ENCODE data around the gene STUB1. TPM values are rescaled to one million over a fixed set of nuclear protein-coding genes. Genes with fewer than 3 reads are reported as not detected.

The STUB1 gene
- total RNA-seq, 2 experiments from 2014 or later = 72.4 to 85.5 TPM

GRCh38 chr16:672371-672770 is 7.8 kb upstream of the STUB1 start:
- H3K4me1 ChIP-seq (ENCODE audit: insufficient read depth, low read length, poor library complexity, severe bottlenecking) = peaks cover 15% of the 10 kb centered on the region
- no peak overlapping the region for H3K27ac ChIP-seq (ENCODE audit: low read depth, low read length, poor library complexity, severe bottlenecking)
- no TSS peak for BruUV-seq (replicated peaks)
- no peaks in the 10 kb centered on the region for H3K9me2 ChIP-seq (ENCODE audit: insufficient read depth, low read length)
- no peak for TF ChIP-seq CTCF (conservative IDR thresholded peaks at IDR 0.05; ENCODE audit: low read length)
- TF ChIP-seq EZH2phosphoT487 (IDR thresholded peaks at IDR 0.05; ENCODE audit: borderline replicate concordance, low read depth, low read length) = no peak
- no peaks in the 10 kb centered on the region for H4K20me1 ChIP-seq (ENCODE audit: insufficient read depth, low read length)
- H2AFZ ChIP-seq (ENCODE audit: low read length) = no peak overlapping the region
- intact Hi-C loops (cut with micrococcal nuclease; ENCODE audit: unreplicated experiment) = no loop called here
- H3K79me2 ChIP-seq (ENCODE audit: insufficient read depth, low read depth, low read length) = peaks cover 12% of the 10 kb centered on the region; the same call in 1 of the 2 replicates
- H3K4me2 ChIP-seq (ENCODE audit: low read length) = no peak overlapping the region
- no peak overlapping the region for H3K4me3 ChIP-seq (ENCODE audit: low read depth, low read length, poor library complexity, severe bottlenecking)
- H3K9me3 ChIP-seq (ENCODE audit: low read length) = no peaks in the 10 kb centered on the region
- H3K36me3 ChIP-seq (ENCODE audit: insufficient read depth, low read length) = peaks cover 45% of the 10 kb centered on the region
- no peak for DNase-seq (ENCODE audit: low spot score)
- POLR2A ChIA-PET = no interaction called here
- CTCF ChIA-PET (ENCODE audit: unreplicated experiment) = no interaction called here

- Histone ChIP-seq H3K4me2 (ENCODE audit: low read length) (no peak overlapping the region), H3K79me2 (ENCODE audit: insufficient read depth, low read depth, low read length) (peaks cover 12% of the 10 kb centered on the region; the same call in 1 of the 2 replicates), H3K4me1 (ENCODE audit: insufficient read depth, low read length, poor library complexity, severe bottlenecking) (peaks cover 14% of the 10 kb centered on the region), H3K36me3 (ENCODE audit: insufficient read depth, low read length) (peaks cover 45% of the 10 kb centered on the region), H3K4me3 (ENCODE audit: low read depth, low read length, poor library complexity, severe bottlenecking) (no peak overlapping the region), H4K20me1 (ENCODE audit: insufficient read depth, low read length) (no peaks in the 10 kb centered on the region), H2AFZ (ENCODE audit: low read length) (no peak overlapping the region), H3K9me2 (ENCODE audit: insufficient read depth, low read length) (no peaks in the 10 kb centered on the region), H3K27ac (ENCODE audit: low read depth, low read length, poor library complexity, severe bottlenecking) (no peak overlapping the region), H3K9me3 (ENCODE audit: low read length) (no peaks in the 10 kb centered on the region)
- ChIA-PET CTCF (ENCODE audit: unreplicated experiment) (no interaction called here), POLR2A (no interaction called here)
- no peak for DNase-seq (ENCODE audit: low spot score)
- intact Hi-C loops (cut with micrococcal nuclease; ENCODE audit: unreplicated experiment) = no loop called here
- BruUV-seq (replicated peaks) = no TSS peak
- TF ChIP-seq EZH2phosphoT487 (IDR thresholded peaks at IDR 0.05; ENCODE audit: borderline replicate concordance, low read depth, low read length) (no peak), CTCF (conservative IDR thresholded peaks at IDR 0.05; ENCODE audit: low read length) (no peak)
Measured at GRCh38 chr16:672851-673250, 7.4 kb upstream of the STUB1 start.

DNA sequence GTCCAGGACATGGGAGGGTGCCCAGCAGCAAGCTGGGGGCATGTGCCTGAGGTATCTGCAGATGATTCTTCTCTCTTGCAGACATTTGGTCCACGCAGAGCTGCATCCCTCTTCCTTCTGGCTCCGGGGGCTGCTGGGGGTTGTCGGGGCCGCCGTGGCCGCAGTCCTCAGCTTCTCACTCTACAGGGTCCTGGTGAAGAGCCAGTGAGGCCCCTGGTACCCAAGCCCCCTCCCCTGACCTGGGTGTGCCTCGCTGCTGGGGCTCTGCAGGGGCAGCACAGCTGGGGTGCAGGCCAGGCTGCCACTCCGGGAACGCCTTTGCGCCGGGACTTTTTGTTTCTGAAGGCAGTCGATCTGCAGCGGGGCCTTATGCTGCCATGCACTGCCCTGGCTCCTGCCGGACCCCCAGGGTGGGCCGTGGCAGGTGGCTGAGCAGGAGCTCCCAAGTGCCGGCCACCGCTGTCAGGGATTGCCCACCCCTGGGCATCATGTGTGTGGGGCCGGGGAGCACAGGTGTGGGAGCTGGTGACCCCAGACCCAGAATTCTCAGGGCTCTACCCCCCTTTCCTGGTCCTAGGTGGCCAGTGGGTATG is 6.7 kb upstream of the STUB1 start:
- no peak overlapping the region for H3K27ac ChIP-seq (ENCODE audit: low read depth, low read length, poor library complexity, severe bottlenecking)
- TF ChIP-seq CTCF (conservative IDR thresholded peaks at IDR 0.05; ENCODE audit: low read length) = no peak
- H3K4me1 ChIP-seq (ENCODE audit: insufficient read depth, low read length, poor library complexity, severe bottlenecking) = peaks cover 14% of the 10 kb centered on the region
- TSS peak; percentile 83 for BruUV-seq (replicated peaks)
- intact Hi-C loops (cut with micrococcal nuclease; ENCODE audit: unreplicated experiment) = no loop called here
- CTCF ChIA-PET (ENCODE audit: unreplicated experiment) = no interaction called here
- peaks cover 7% of the 10 kb centered on the region; the same call in 1 of the 2 replicates for H3K79me2 ChIP-seq (ENCODE audit: insufficient read depth, low read depth, low read length)
- H3K9me3 ChIP-seq (ENCODE audit: low read length) = no peaks in the 10 kb centered on the region
- H3K4me3 ChIP-seq (ENCODE audit: low read depth, low read length, poor library complexity, severe bottlenecking) = no peak overlapping the region
- H3K4me2 ChIP-seq (ENCODE audit: low read length) = no peak overlapping the region
- H4K20me1 ChIP-seq (ENCODE audit: insufficient read depth, low read length) = no peaks in the 10 kb centered on the region; the same call in 1 of the 2 replicates
- peaks cover 45% of the 10 kb centered on the region for H3K36me3 ChIP-seq (ENCODE audit: insufficient read depth, low read length)
- DNase-seq (ENCODE audit: low spot score) = no peak
- H3K9me2 ChIP-seq (ENCODE audit: insufficient read depth, low read length) = no peaks in the 10 kb centered on the region
- POLR2A ChIA-PET = no interaction called here
- no peak overlapping the region for H2AFZ ChIP-seq (ENCODE audit: low read length)

Measured in OCI-LY7 (cell line).